Stimulated activated naive B cell treated with anti-CD40 and anti-IgM and Interleukin-4, amounts not matched to agents 10 μg/mL and 1 μg/mL and 100 μg/mL, for 72 hours (primary cell): ENCODE results near the gene RADIL.

Experiments used
- ATAC-seq, 2 donors: fragments of 150-1000 bp; cut with Tn5 transposase; replicated peaks; 2 replicates each; pipeline ENCODE4 v1.10.0; 2021; ENCODE audit warnings: moderate library complexity in 1 of 2
- DNase-seq: peaks from one replicate; pipeline ENCODE4 v3.0.0; 2021
- H3K27ac Mint-ChIP-seq: one replicate; pipeline ENCODE4 v1.8.0; 2022; ENCODE audit warnings: mild to moderate bottlenecking, mixed read lengths
- H3K27me3 Mint-ChIP-seq, 2 donors: one replicate each; pipeline ENCODE4 v1.8.0; 2022; ENCODE audit warnings: mixed read lengths in 2 of 2
- H3K36me3 Mint-ChIP-seq, 2 donors: one replicate each; pipeline ENCODE4 v1.8.0; 2022; ENCODE audit warnings: mixed read lengths in 2 of 2, mild to moderate bottlenecking in 1 of 2
- H3K4me1 Mint-ChIP-seq, 2 donors: one replicate each; pipeline ENCODE4 v1.8.0; 2022; ENCODE audit warnings: mixed read lengths in 2 of 2, mild to moderate bottlenecking in 1 of 2
- H3K4me3 Mint-ChIP-seq, 2 donors: one replicate each; pipeline ENCODE4 v1.8.0; 2022; ENCODE audit warnings: mild to moderate bottlenecking in 2 of 2, mixed read lengths in 2 of 2, moderate library complexity in 1 of 2
- H3K9me3 Mint-ChIP-seq, 2 donors: one replicate each; pipeline ENCODE4 v1.8.0; 2022; ENCODE audit warnings: mixed read lengths in 2 of 2, mild to moderate bottlenecking in 1 of 2

RADIL gene

DNA sequence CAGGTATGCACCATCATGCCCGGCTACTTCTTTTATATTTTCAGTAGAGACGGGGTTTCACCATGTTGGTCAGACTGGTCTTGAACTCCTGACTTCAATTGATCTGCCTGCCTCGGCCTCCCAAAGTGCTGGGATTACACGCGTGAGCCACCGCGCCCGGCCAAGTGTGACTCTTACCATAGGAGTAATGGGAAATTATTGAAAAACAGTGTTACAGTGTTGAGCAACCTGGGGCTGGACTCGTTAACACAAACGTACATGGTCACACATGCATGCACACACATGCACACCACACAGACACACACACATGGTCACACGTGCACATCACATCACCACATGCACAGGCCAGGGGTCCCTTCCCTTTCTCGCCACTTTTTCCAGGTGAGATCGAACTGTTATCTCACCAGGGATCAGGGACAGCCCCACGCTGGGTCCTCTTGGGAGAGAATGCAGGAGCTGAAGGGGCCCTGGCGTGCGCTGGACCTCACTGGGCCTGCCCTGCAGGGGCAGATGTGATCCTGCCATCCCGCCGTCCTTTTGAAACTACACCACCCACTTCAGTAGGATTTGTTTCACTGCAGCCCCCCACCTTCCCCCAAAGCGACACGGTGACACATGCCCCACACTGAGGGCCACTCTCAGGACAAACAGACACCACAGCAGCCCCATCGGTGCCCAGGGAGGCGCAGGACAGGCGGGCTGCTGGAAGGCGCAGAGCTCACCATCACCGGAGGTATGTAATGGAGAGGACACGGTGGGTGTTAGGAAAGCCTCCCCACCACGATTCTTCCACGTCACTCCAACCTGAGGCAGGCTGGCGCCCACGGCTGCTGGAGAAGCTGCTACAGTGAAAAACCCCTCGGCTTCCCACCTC is 10.2 kb downstream of the RADIL start:
- Mint-ChIP-seq H3K4me1 (no peaks in the 10 kb centered on the region), H3K27me3 (peaks cover 32 to 55% of the 10 kb centered on the region in 2 donors), H3K9me3 (no peaks in the 10 kb centered on the region), H3K36me3 (no peaks in the 10 kb centered on the region), H3K4me3 (no peak overlapping the region), H3K27ac (no peak overlapping the region)
- ATAC-seq (no peak), DNase-seq (no peak)

DNA sequence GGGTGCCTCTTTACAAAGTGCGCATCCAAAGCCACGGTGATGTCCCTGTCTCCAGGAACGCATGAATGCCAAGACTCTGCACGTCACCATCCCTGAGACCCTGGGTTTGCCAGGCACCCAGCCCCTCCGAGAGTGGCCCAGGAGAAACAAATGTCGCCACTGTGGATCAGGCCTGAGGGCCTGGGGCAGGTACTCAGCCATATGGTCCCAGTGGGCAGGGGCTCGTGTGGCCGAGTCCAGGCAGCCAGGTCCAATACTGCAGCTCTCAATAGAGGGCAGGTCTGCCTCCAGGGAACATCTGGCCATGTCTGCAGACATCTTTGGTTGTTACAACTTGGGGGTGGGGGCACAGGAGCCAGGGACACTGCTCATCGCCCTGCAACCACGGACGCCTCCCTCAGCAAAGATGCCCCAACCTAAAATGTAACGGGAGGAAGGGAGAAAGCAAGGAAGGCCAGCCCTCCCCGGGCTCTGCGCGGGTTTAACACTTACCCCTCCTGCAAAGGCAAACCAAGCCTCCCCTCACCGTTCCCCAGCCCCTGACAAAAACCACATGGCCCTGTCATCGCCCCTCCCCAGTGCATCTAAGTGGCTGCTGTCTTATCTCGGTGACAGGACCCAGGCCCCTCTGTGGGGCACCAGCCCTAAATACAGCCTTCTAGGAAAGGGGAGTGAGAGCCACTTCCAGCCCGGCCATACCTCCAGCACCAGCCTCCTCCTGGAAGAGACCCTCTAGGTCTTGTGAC is 11.4 kb downstream of the RADIL start:
- no peaks in the 10 kb centered on the region for H3K4me1 Mint-ChIP-seq
- no peak overlapping the region for H3K27ac Mint-ChIP-seq
- DNase-seq (no peak), ATAC-seq (no peak)
- no peak overlapping the region for H3K4me3 Mint-ChIP-seq
- H3K36me3 Mint-ChIP-seq, result no peaks in the 10 kb centered on the region
- H3K9me3 Mint-ChIP-seq, result no peaks in the 10 kb centered on the region
- peaks cover 29 to 45% of the 10 kb centered on the region in 2 donors for H3K27me3 Mint-ChIP-seq

DNA sequence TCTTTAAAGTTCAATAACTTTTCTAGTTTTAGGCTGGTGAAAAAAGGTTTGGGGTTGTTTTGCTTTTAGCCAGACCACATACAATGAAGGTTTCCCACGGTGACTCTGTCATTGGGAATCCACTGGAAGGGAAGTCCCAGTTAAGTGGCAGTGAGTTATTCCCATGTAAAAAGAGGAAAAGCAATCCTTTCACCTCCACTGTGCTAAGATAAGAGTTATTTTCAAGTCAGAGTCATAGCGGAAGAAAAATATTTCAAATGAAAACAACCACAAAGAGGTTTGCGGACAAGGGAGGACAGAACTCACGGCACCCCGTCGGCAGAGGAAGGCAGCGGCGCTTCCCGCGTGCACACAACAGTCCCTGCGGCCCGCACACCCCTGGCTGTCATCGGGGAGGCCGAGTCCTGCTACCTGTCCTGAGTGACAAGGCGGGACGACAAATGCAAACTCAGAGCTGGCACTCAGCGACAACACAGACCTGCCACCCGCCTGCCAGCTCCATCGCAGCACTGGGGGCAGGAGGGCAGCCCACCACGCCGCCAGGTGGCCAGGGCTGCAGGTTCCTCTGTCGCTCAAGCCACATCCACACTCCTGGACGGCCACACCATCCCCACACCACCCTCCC is 12.3 kb downstream of the RADIL start:
- ATAC-seq, result no peak
- H3K27ac Mint-ChIP-seq, result no peak overlapping the region
- H3K4me1 Mint-ChIP-seq, result no peaks in the 10 kb centered on the region
- H3K9me3 Mint-ChIP-seq, result no peaks in the 10 kb centered on the region
- no peak for DNase-seq
- peaks cover 29 to 45% of the 10 kb centered on the region in 2 donors for H3K27me3 Mint-ChIP-seq
- no peak overlapping the region for H3K4me3 Mint-ChIP-seq
- H3K36me3 Mint-ChIP-seq, result no peaks in the 10 kb centered on the region

DNA sequence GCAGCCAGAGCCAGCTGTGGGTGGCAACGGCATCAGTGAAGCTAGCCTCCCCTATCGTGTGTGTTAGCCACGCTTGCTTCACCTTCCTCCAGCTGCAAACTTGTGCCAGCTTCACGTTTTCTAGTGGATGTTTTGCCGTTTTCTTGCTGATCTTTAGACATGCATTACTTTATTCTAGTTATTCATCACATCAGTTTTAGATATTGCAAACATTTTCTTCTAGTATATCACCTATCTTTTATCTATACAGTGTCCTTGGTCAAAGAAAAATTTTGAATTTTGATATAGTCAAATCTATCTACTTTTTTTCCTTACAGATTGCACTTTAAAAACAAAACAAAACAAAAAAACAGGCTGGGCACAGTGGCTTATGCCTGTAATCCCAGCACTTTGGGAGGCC is 15.0 kb downstream of the RADIL start:
- no peak overlapping the region for H3K27ac Mint-ChIP-seq
- H3K27me3 Mint-ChIP-seq, result peaks cover 46 to 64% of the 10 kb centered on the region in 2 donors

DNA sequence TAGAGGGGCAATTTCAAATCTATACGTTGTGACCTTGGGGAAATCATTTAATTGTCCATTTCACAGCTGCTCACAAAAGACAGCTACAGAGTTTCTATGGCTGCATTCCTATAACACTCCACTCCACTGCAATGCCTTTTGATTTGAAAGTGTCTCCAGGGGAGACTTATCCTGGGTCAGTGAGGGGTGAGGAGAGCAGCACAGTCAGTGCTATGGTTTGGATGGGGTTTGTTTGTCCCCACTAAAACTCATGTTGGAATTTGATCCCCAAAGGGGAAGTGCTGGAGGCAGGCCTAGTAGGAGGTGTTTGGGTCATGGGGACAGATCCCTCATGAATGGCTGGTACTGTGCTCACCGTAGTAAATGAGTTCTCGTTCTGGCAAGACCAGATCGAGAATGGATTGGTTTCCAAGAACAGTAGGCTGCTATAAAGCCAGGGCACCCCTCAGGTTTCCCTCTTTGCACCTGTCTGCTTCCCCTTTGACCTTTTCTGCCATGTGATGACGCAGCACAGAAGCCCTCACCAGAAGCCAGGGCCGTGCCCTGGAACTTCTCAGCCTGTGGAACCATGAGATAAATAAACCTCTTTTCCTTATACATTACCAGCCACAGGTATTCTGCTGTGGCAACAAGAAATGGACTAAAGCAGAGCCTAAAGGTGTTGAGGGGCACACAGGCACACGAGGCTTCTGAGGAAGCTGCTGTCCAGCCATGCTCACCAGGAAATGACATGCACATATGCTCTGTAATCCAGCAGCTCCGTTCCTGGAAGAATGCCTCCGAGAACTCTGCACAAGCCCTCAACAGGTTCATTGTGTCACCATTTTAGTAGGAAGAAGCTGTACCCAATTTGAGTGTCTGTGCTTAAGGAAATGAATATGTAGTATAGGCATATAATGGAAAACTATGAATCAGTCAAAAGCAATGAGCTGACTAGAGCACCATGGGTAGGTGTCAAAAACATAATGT is 16.7 kb downstream of the RADIL start:
- Mint-ChIP-seq H3K4me3 (no peak overlapping the region), H3K9me3 (peaks cover 7 to 8% of the 10 kb centered on the region in 2 donors), H3K4me1 (peaks cover 3 to 4% of the 10 kb centered on the region in 2 donors), H3K27me3 (peaks cover 50 to 64% of the 10 kb centered on the region in 2 donors), H3K27ac (no peak overlapping the region), H3K36me3 (peaks cover 0 to 4% of the 10 kb centered on the region in 2 donors)
- no peak for ATAC-seq
- no peak for DNase-seq

More for the DNA sequence above, 15.0 kb downstream of the RADIL start:
- no peak overlapping the region for H3K4me3 Mint-ChIP-seq
- ATAC-seq (no peak), DNase-seq (no peak)
- peaks cover under 1 to 2% of the 10 kb centered on the region in 2 donors for H3K9me3 Mint-ChIP-seq
- H3K4me1 Mint-ChIP-seq, result no peaks in the 10 kb centered on the region
- H3K36me3 Mint-ChIP-seq, result no peaks in the 10 kb centered on the region

DNA sequence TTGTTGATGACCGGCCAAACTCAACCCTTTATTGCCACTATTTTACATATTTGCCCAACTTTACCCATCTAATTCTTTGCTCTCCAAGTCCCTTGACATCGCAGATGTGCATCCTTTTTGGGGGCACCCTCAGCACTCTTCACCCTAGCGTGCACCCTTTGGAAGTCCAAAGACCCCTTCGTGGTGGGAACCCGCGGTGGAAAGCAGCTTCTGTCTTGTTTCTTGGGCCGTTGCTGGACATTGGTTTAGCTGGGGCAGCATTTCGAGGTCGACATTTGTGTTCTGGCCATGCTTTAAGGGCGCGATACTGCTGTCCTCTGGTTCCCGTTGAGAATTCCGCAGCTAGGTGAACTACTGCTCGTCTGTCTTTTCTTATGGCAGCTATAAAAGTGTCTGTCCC is 21.4 kb downstream of the RADIL start:
- H3K27me3 Mint-ChIP-seq, result peaks cover 38 to 55% of the 10 kb centered on the region in 2 donors
- peak overlapping the region; percentile 60 for H3K27ac Mint-ChIP-seq
- H3K36me3 Mint-ChIP-seq, result peaks cover 0 to 4% of the 10 kb centered on the region in 2 donors

GRCh38 chr7:4861673-4862072 is 21.8 kb downstream of the RADIL start, which contains the start of gene PAPOLB:
Gene PAPOLB, minus strand, starts transcription at chr7:4862030. Its CDS starts 220 bp downstream, at chr7:4861810.
- peaks cover 38 to 55% of the 10 kb centered on the region in 2 donors for H3K27me3 Mint-ChIP-seq
- H3K27ac Mint-ChIP-seq, result peak within 1 kb of the TSS; percentile 85
- ATAC-seq, result peak; percentile 71 to 78
- peak within 1 kb of the TSS; percentile 77 to 83 for H3K4me3 Mint-ChIP-seq
- H3K4me1 Mint-ChIP-seq, result peaks cover 8 to 11% of the 10 kb centered on the region in 2 donors
- peaks cover 0 to 4% of the 10 kb centered on the region in 2 donors for H3K36me3 Mint-ChIP-seq
- peak; percentile 32 for DNase-seq
- peaks cover 8 to 11% of the 10 kb centered on the region in 2 donors for H3K9me3 Mint-ChIP-seq

More for the DNA sequence above, 21.4 kb downstream of the RADIL start:
- Mint-ChIP-seq H3K4me1 (peaks cover 8 to 11% of the 10 kb centered on the region in 2 donors), H3K4me3 (peak overlapping the region; percentile 77 to 83), H3K9me3 (peaks cover 8 to 11% of the 10 kb centered on the region in 2 donors)
- no peak for ATAC-seq
- no peak for DNase-seq

DNA sequence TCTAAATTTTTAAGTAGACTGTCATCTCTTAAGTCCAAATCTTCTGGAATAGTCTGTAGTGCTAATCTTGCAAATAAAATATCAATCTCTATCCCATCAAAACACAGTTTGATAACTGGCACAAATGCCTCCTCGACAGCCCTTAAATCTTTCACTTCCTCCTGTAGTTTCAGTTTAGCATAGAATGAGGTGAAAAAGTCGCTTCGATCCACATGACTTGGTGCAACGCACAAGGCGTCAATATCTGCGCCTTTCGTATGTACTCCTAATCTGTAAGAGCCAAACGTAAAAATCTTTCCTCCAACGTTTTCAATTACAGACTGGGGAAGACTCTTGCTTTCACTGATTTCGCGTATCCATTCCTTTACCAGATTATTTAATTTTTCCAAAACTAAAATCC is 22.3 kb downstream of the RADIL start:
- Mint-ChIP-seq H3K27me3 (peaks cover 42 to 55% of the 10 kb centered on the region in 2 donors), H3K9me3 (peaks cover 8 to 11% of the 10 kb centered on the region in 2 donors), H3K36me3 (peaks cover 0 to 4% of the 10 kb centered on the region in 2 donors), H3K4me3 (peak overlapping the region; percentile 77 to 83), H3K27ac (peak overlapping the region; percentile 85), H3K4me1 (peaks cover 8 to 11% of the 10 kb centered on the region in 2 donors)
- ATAC-seq (peak; percentile 45 to 61), DNase-seq (no peak)

DNA sequence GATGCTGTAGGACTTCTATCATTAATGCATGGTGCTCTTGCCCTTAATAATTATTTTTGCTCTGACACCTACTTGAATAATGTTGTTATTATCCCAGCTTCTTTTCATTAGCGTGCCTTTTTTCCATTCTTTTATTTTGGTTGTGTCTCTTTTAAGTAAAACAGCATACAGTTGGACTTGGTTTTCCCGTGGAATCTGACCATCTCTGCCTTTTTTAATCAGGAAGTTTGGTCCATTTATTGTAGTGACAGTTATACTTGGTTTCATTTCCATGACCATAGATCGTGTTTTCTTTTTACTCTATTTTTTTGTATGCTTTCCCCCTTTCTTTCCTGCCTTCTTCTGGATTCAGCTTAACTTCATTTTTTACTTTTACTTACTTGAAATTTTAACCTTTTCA is 26.3 kb downstream of the RADIL start:
- H3K9me3 Mint-ChIP-seq, result peaks cover 0 to 4% of the 10 kb centered on the region in 2 donors
- H3K27me3 Mint-ChIP-seq, result peaks cover 13 to 19% of the 10 kb centered on the region in 2 donors
- no peak overlapping the region for H3K27ac Mint-ChIP-seq
- peaks cover 8 to 11% of the 10 kb centered on the region in 2 donors for H3K4me1 Mint-ChIP-seq
- ATAC-seq, result no peak
- no peak for DNase-seq
- H3K4me3 Mint-ChIP-seq, result no peak overlapping the region
- no peaks in the 10 kb centered on the region for H3K36me3 Mint-ChIP-seq

GRCh38 chr7:4856336-4857057 is 27.0 kb downstream of the RADIL start:
- no peak overlapping the region for H3K4me3 Mint-ChIP-seq
- H3K9me3 Mint-ChIP-seq, result peaks cover under 1 to 7% of the 10 kb centered on the region in 2 donors
- no peak overlapping the region for H3K27ac Mint-ChIP-seq
- no peak for DNase-seq
- peaks cover under 1% of the 10 kb centered on the region in 2 donors for H3K36me3 Mint-ChIP-seq
- H3K27me3 Mint-ChIP-seq, result peaks cover 8 to 13% of the 10 kb centered on the region in 2 donors
- ATAC-seq, result no peak
- H3K4me1 Mint-ChIP-seq, result peaks cover 4% of the 10 kb centered on the region in 2 donors

GRCh38 chr7:4854916-4855315 is 28.6 kb downstream of the RADIL start:
- Mint-ChIP-seq H3K27me3 (peaks cover 5 to 11% of the 10 kb centered on the region in 2 donors), H3K4me3 (no peak overlapping the region), H3K36me3 (peaks cover 3 to 4% of the 10 kb centered on the region in 2 donors), H3K9me3 (peaks cover 7 to 8% of the 10 kb centered on the region in 2 donors), H3K27ac (no peak overlapping the region), H3K4me1 (no peaks in the 10 kb centered on the region)
- no peak for DNase-seq
- ATAC-seq, result no peak

- H3K9me3 Mint-ChIP-seq, result peaks cover 7 to 8% of the 10 kb centered on the region in 2 donors
- ATAC-seq (no peak), DNase-seq (no peak)
- peaks cover 11 to 13% of the 10 kb centered on the region in 2 donors for H3K27me3 Mint-ChIP-seq
- no peak overlapping the region for H3K27ac Mint-ChIP-seq
- H3K36me3 Mint-ChIP-seq, result peaks cover 3 to 4% of the 10 kb centered on the region in 2 donors
- no peak overlapping the region for H3K4me3 Mint-ChIP-seq
- H3K4me1 Mint-ChIP-seq, result no peaks in the 10 kb centered on the region
Observed at GRCh38 chr7:4851459-4852422, 31.8 kb downstream of the RADIL start.
